ENCODE data around the gene LRIT2. TPM values are rescaled to one million over a fixed set of nuclear protein-coding genes. Genes with fewer than 3 reads are reported as not detected.

LRIT2 gene
- total RNA-seq, 4 donors from 2014 or later, result not detected

Other genes starting within 250 kb of the LRIT2 start
- gene GHITM, start 86.0 kb downstream of the LRIT2 start, total RNA-seq, result 100 to 1,000 TPM; 134 to 351 (median 225) TPM
- gene GPR15LG, start 51.7 kb downstream of the LRIT2 start, total RNA-seq, result 100 to 1,000 TPM; 197 to 480 (median 266) TPM
- gene CDHR1, start 31.0 kb downstream of the LRIT2 start, total RNA-seq, result 100 to 1,000 TPM in 2 of 4 donors, 10 to 100 TPM in 2; 42.1 to 110 (median 75.5) TPM
- gene LRIT1, start 16.0 kb upstream of the LRIT2 start, total RNA-seq, result not detected
- 1 to 10 TPM in 3 of 4 donors, not detected in 1; 1.1 to 6.0 (median 1.2) TPM for gene RGR, start 19.5 kb upstream of the LRIT2 start, total RNA-seq
- gene CCSER2, start 103.0 kb upstream of the LRIT2 start, total RNA-seq, result 10 to 100 TPM; 20.9 to 45.6 (median 33.7) TPM

Measured in transverse colon (tissue), 4 donors.